ENCODE measurements around the gene DUS1L.

GRCh38 chr17:82061047-82061925, 4.3 kb downstream of the DUS1L start:
- TF ChIP-seq POLR2A (IDR thresholded peaks at IDR 0.05) = no peak
- TF ChIP-seq, protein P1, sequence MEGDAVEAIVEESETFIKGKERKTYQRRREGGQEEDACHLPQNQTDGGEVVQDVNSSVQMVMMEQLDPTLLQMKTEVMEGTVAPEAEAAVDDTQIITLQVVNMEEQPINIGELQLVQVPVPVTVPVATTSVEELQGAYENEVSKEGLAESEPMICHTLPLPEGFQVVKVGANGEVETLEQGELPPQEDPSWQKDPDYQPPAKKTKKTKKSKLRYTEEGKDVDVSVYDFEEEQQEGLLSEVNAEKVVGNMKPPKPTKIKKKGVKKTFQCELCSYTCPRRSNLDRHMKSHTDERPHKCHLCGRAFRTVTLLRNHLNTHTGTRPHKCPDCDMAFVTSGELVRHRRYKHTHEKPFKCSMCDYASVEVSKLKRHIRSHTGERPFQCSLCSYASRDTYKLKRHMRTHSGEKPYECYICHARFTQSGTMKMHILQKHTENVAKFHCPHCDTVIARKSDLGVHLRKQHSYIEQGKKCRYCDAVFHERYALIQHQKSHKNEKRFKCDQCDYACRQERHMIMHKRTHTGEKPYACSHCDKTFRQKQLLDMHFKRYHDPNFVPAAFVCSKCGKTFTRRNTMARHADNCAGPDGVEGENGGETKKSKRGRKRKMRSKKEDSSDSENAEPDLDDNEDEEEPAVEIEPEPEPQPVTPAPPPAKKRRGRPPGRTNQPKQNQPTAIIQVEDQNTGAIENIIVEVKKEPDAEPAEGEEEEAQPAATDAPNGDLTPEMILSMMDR (IDR thresholded peaks at IDR 0.05) = no peak
